HepG2 (cell line): Measurements from ENCODE around the gene VCPKMT. TPM values are rescaled to one million over a fixed set of nuclear protein-coding genes. Genes with fewer than 3 reads are reported as not detected.

ENCODE experiments used
- ATF5 ChIP-seq: sonication (generic); formaldehyde crosslinking; IDR thresholded peaks from 2 replicates; pipeline ENCODE4 v1.4.0; 2020; ENCODE audit warnings: mild to moderate bottlenecking, low read depth, missing genetic modification reagents
- FOXP1 ChIP-seq, 2 experiments: fragments of 450-650 bp in 1 of 2; IDR thresholded peaks; 2 replicates each; pipeline ENCODE4 v1.6.1; 2017 to 2018; ENCODE audit warnings: antibody characterized with exemption in 1 of 2
- HMGXB4 ChIP-seq, 2 experiments: sonication (generic) in 1 of 2; formaldehyde crosslinking in 1 of 2; IDR thresholded peaks; 2 replicates each; pipeline versions ENCODE4 v1.4.0 to v1.6.1; 2018 to 2020; ENCODE audit warnings: missing genetic modification reagents in 2 of 2, borderline replicate concordance in 1 of 2, low read depth in 1 of 2, mild to moderate bottlenecking in 1 of 2, missing biosample characterization in 1 of 2
- HOMEZ ChIP-seq: IDR thresholded peaks from 2 replicates; pipeline ENCODE4 v1.6.1; 2016; ENCODE audit warnings: low read depth
- HOXA5 ChIP-seq: sonication (generic); formaldehyde crosslinking; IDR thresholded peaks from 2 replicates; pipeline ENCODE4 v1.4.0; 2020; ENCODE audit warnings: missing genetic modification reagents
- ISL2 ChIP-seq: sonication (generic); formaldehyde crosslinking; IDR thresholded peaks from 2 replicates; pipeline ENCODE4 v1.5.0; 2020; ENCODE audit warnings: missing genetic modification reagents
- MEIS1 ChIP-seq: sonication (generic); formaldehyde crosslinking; IDR thresholded peaks from 2 replicates; pipeline ENCODE4 v1.9.0; 2021; ENCODE audit warnings: mild to moderate bottlenecking, missing genetic modification reagents, moderate library complexity, borderline replicate concordance
- MXD1 ChIP-seq: sonication (generic); formaldehyde crosslinking; IDR thresholded peaks from 2 replicates; pipeline ENCODE4 v1.4.0; 2020; ENCODE audit warnings: mild to moderate bottlenecking, missing genetic modification reagents
- SAFB2 ChIP-seq: sonication (generic); formaldehyde crosslinking; IDR thresholded peaks from 2 replicates; pipeline ENCODE4 v1.5.1; 2020; ENCODE audit warnings: missing genetic modification reagents, low read depth, mild to moderate bottlenecking, borderline replicate concordance
- SOX5 ChIP-seq: IDR thresholded peaks from 2 replicates; pipeline ENCODE4 v1.6.1; 2016; ENCODE audit warnings: borderline replicate concordance
- TAF15 ChIP-seq: fragments of 200-400 bp; formaldehyde crosslinking; IDR thresholded peaks from one replicate; pipeline ENCODE4 v1.6.1; 2018; ENCODE audit warnings: mild to moderate bottlenecking, low read depth, low read length; ENCODE audit not compliant: poor library complexity, severe bottlenecking
- TFAP4 ChIP-seq: sonication (generic); IDR thresholded peaks from 2 replicates; pipeline ENCODE4 v1.6.1; 2016; ENCODE audit warnings: low read depth, borderline replicate concordance
- ZFP91 ChIP-seq: sonication (generic); formaldehyde crosslinking; IDR thresholded peaks from 2 replicates; pipeline ENCODE4 v1.9.0; 2022; ENCODE audit warnings: missing genetic modification reagents, mild to moderate bottlenecking, borderline replicate concordance
- ZKSCAN5 ChIP-seq: sonication (generic); formaldehyde crosslinking; IDR thresholded peaks from 2 replicates; pipeline ENCODE4 v1.5.1; 2020; ENCODE audit warnings: mild to moderate bottlenecking, missing genetic modification reagents
- ZNF143 ChIP-seq: sonication (generic); formaldehyde crosslinking; IDR thresholded peaks from 2 replicates; pipeline ENCODE4 v1.4.0; 2020; ENCODE audit warnings: missing genetic modification reagents
- ZNF704 ChIP-seq: sonication (generic); formaldehyde crosslinking; IDR thresholded peaks from 2 replicates; pipeline ENCODE4 v1.8.1; 2023; ENCODE audit warnings: mild to moderate bottlenecking, inconsistent platforms, moderate library complexity, missing genetic modification reagents, borderline replicate concordance
- ZNF788 ChIP-seq: sonication (generic); formaldehyde crosslinking; IDR thresholded peaks from 2 replicates; pipeline ENCODE4 v1.5.0; 2020; ENCODE audit warnings: mild to moderate bottlenecking, missing genetic modification reagents, borderline replicate concordance
- ZSCAN21 ChIP-seq: sonication (generic); formaldehyde crosslinking; IDR thresholded peaks from 2 replicates; pipeline ENCODE4 v1.8.0; 2022; ENCODE audit warnings: mild to moderate bottlenecking, missing genetic modification reagents, moderate library complexity, borderline replicate concordance
- polyA plus RNA-seq, 8 experiments: library from polyadenylated mRNA; depleted of rRNA in 3 of 8; stranded (reverse) in 7 of 8; unstranded in 1 of 8; fragments of >200 nt; fragmentation: Illumina TruSeq in 4 of 8; extraction: Trizol in 4 of 8; gene quantifications; 2 replicates each; pipeline versions ENCODE4 v1.2.1 to v1.2.3, GENCODE V29; 2011 to 2016; ENCODE audit warnings: low read depth in 4 of 8, missing spikeins in 1 of 8, mixed read lengths in 1 of 8; ENCODE audit not compliant: insufficient read depth in 1 of 8
- total RNA-seq, 5 experiments: library from RNA; depleted of rRNA; stranded (reverse); fragments of >200 nt; fragmentation: Illumina TruSeq; extraction: Trizol; gene quantifications; 2 replicates each; pipeline ENCODE4 v1.2.3, GENCODE V29; 2016; ENCODE audit warnings: low read depth in 1 of 5

The VCPKMT gene
- total and polyA plus RNA-seq, 2 of the 13 experiments (the other 11 are each of a cell fraction or from before 2014, with no cell fraction given), result 3.9 to 5.4 TPM

GRCh38 chr14:50061664-50062437 lies 54.5 kb downstream of the VCPKMT start (continued):
- TF ChIP-seq HMGXB4 (CRISPR knock-in tag; IDR thresholded peaks at IDR 0.05; ENCODE audit: borderline replicate concordance in 1 of 2, low read depth in 1 of 2), result peak; percentile 43 to 51; a peak in 1 of 4 replicates
- peak; percentile 67; the same call in 1 of the 2 replicates for TF ChIP-seq MEIS1
- no peak for TF ChIP-seq HOXA5
- 0 out of 2 replicates have a peak, but pooled peaks have one; percentile 50 for TF ChIP-seq ZKSCAN5 (CRISPR knock-in tag)
- TF ChIP-seq ISL2, result peak; percentile 61; the same call in 1 of the 2 replicates
- no peak for TF ChIP-seq TAF15
- TF ChIP-seq ATF5 (CRISPR knock-in tag), result no peak
- peak; percentile 67; the same call in 1 of the 2 replicates for TF ChIP-seq ZFP91 (CRISPR knock-in tag)
- TF ChIP-seq FOXP1 (IDR thresholded peaks at IDR 0.05), result no peak
- TF ChIP-seq FOXP1 (CRISPR knock-in tag; IDR thresholded peaks at IDR 0.05), result 0 out of 2 replicates have a peak, but pooled peaks have one; percentile 10
- 0 out of 2 replicates have a peak, but pooled peaks have one; percentile 27 for TF ChIP-seq ZNF704
- TF ChIP-seq TFAP4, result peak; percentile 90; the same call in 1 of the 2 replicates
- TF ChIP-seq ZNF143 (CRISPR knock-in tag), result peak; percentile 53; the same call in 1 of the 2 replicates
- TF ChIP-seq HOMEZ (CRISPR knock-in tag), result no peak
- 0 out of 2 replicates have a peak, but pooled peaks have one; percentile 59 for TF ChIP-seq ZSCAN21 (CRISPR knock-in tag)
- TF ChIP-seq SOX5, result peak; percentile 40
- TF ChIP-seq SAFB2 (CRISPR knock-in tag), result no peak
- no peak; the same call in 1 of the 2 replicates for TF ChIP-seq ZNF788 (CRISPR knock-in tag)
- TF ChIP-seq MXD1, result 0 out of 2 replicates have a peak, but pooled peaks have one; percentile 24
